ENCODE measurements around the gene LCTL. TPM values are rescaled to one million over a fixed set of nuclear protein-coding genes. Genes with fewer than 3 reads are reported as not detected.

Gene LCTL
- total and polyA plus RNA-seq, 2 of the 8 experiments (the other 6 are each of a cell fraction or from before 2014, with no cell fraction given): 5.5 to 6.2 TPM

DNA sequence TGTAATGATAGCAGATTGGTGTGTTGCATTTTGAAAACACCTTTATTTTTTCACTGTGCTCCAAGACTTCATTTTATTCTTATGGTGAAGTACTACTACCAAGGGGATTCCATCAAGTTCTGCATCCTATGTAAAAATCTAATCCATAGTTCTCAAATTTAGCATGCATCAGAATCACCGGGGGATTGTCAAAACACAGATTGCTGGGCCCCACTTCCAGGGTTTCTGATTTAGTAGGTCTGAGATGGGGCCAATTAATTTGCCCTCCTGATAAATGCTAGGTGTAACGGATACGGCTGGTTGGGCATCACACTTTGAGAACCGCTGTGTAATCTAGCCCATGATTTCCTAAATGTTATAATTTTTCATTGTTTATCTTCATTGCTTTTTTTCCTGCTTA lies 60.0 kb downstream of the LCTL start:
- Histone ChIP-seq H3K27me3 (replicated peaks in 1 of 4; ENCODE audit: control insufficient read depth in 3 of 4, extremely low read depth in 1 of 4, insufficient read depth in 3 of 4, low read length in 3 of 4) (no peaks in the 10 kb centered on the region), H3K4me1 (replicated peaks in 1 of 4; ENCODE audit: control insufficient read depth in 3 of 4, insufficient read depth in 4 of 4, low read length in 3 of 4) (peaks cover 0 to 6% (median 5%) of the 10 kb centered on the region in 4 experiments; a peak in 4 of 7 replicates), H2BK5ac (ENCODE audit: low read depth, low read length) (0 out of 2 replicates have a peak overlapping the region, but pooled peaks have one; percentile 76), H4K91ac (replicated peaks; ENCODE audit: insufficient read length, low read length) (no peak overlapping the region), H3K23me2 (ENCODE audit: low read depth, low read length) (peaks cover 12% of the 10 kb centered on the region), H3K14ac (ENCODE audit: insufficient read length) (no peak overlapping the region), H4K5ac (ENCODE audit: insufficient read length, low read depth, low read length) (no peak overlapping the region), H2AK5ac (ENCODE audit: low read depth, low read length) (no peak overlapping the region), H3K56ac (replicated peaks; ENCODE audit: insufficient read length, low read depth, low read length) (no peak overlapping the region), H2BK120ac (replicated peaks; ENCODE audit: low read depth, low read length) (no peak overlapping the region), H2BK20ac (ENCODE audit: low read length) (no peak overlapping the region), H4K20me1 (replicated peaks in 1 of 2; ENCODE audit: control insufficient read depth in 1 of 2, insufficient read depth in 2 of 2, low read length in 2 of 2) (peaks cover 0 to 4% of the 10 kb centered on the region in 2 experiments), H3K36me3 (ENCODE audit: control insufficient read depth in 2 of 4, insufficient read depth in 4 of 4, low read length in 3 of 4) (peaks cover 18 to 39% (median 25%) of the 10 kb centered on the region in 4 experiments), H3K4ac (replicated peaks; ENCODE audit: insufficient read length, low read depth, low read length) (no peak overlapping the region), H3K27ac (ENCODE audit: low read depth, low read length) (no peak overlapping the region), H3K9me3 (ENCODE audit: insufficient read depth in 2 of 2, low read depth in 1 of 2, low read length in 1 of 2) (no peaks in the 10 kb centered on the region), H2BK12ac (ENCODE audit: low read depth, low read length) (no peak overlapping the region), H4K8ac (ENCODE audit: extremely low read depth, insufficient read depth, low read length) (no peak overlapping the region), H3K4me2 (ENCODE audit: insufficient read depth in 1 of 2, low read depth in 2 of 2, low read length in 2 of 2) (peak overlapping the region; percentile 85 to 93), H2AFZ (ENCODE audit: low read length) (no peak overlapping the region), H3K18ac (ENCODE audit: extremely low read depth, low read length) (no peak overlapping the region), H2BK15ac (ENCODE audit: low read length) (no peak overlapping the region), H3K9ac (replicated peaks in 1 of 4; ENCODE audit: extremely low read depth in 1 of 4, low read depth in 3 of 4, low read length in 3 of 4) (peak overlapping the region; percentile 74 to 98 (median 84); a peak in 6 of 7 replicates), H3K79me1 (ENCODE audit: low read depth, low read length) (peaks cover 4% of the 10 kb centered on the region), H3K4me3 (ENCODE audit: extremely low read depth in 1 of 4, insufficient read depth in 2 of 4, low read depth in 3 of 4, low read length in 4 of 4) (peak overlapping the region; percentile 95 to 100 (median 99)), H3K79me2 (ENCODE audit: control insufficient read depth in 1 of 2, insufficient read depth in 2 of 2, low read length in 2 of 2) (peaks cover 20 to 69% of the 10 kb centered on the region in 2 experiments), H3K23ac (ENCODE audit: insufficient read length) (no peak overlapping the region)
- POLR2A ChIA-PET (ENCODE audit: partially characterized antibody): interaction anchor here (0.5 to 4.7 kb wide), 29 partner anchors 8 to 869 kb away, joined by 3 to 52 read pairs (median 6); partner anchors contain the start of genes LCTL, MAP2K1, MEGF11 and RAB11A
- DNase-seq (ENCODE audit: low read depth in 1 of 2, low spot score in 2 of 2) (no peak), FAIRE-seq (no peak)
- no peak for TF ChIP-seq SP1 (IDR thresholded peaks at IDR 0.05; ENCODE audit: low read depth, low read length)
- no peak for TF ChIP-seq YY1 (IDR thresholded peaks at IDR 0.05; ENCODE audit: low read depth, low read length)
- TF ChIP-seq CBX8 (IDR thresholded peaks at IDR 0.05; ENCODE audit: borderline replicate concordance, low read depth, low read length): no peak
- CTCF ChIA-PET (ENCODE audit: partially characterized antibody): interaction anchor here (1.0 to 2.4 kb wide), 4 partner anchors 8 to 346 kb away, joined by 3 to 16 read pairs (median 5); partner anchors contain the start of gene SNAPC5
- WGBS, 2 experiments (ENCODE audit: extremely low coverage in 1 of 2, insufficient coverage in 1 of 2, insufficient read length in 1 of 2, insufficient replicate concordance in 2 of 2, low coverage in 1 of 2, low lambda C conversion rate in 2 of 2, missing lambda C conversion rate in 1 of 2): 60% methylated on average over 4 of the region's 4 CpGs; no CpG with 5 or more reads in 1 of the 2 experiments

Data from H1 (cell line).